Renal cortical epithelial cell (primary cell): ENCODE data around the gene PALB2. TPM values are rescaled to one million over a fixed set of nuclear protein-coding genes. Genes with fewer than 3 reads are reported as not detected.

ENCODE experiments used
- total RNA-seq: library from RNA; depleted of rRNA; stranded (reverse); fragments of >200 nt; gene quantifications from 2 replicates; pipeline ENCODE4 v1.2.3, GENCODE V29; 2014

The PALB2 gene
- total RNA-seq, 1 donor from 2014 or later, result 15.4 TPM

Other genes with a start within 250 kb of the PALB2 start
- gene COG7, start 188.1 kb downstream of the PALB2 start, total RNA-seq, result 9.9 and 24.9 TPM in 2 replicates
- gene GGA2, start 130.8 kb downstream of the PALB2 start, total RNA-seq, result 15.8 and 33.8 TPM in 2 replicates
- gene EARS2, start 84.0 kb downstream of the PALB2 start, total RNA-seq, result 37.2 and 45.3 TPM in 2 replicates
- gene UBFD1, start 83.6 kb downstream of the PALB2 start, total RNA-seq, result 107 and 193 TPM in 2 replicates
- gene NDUFAB1, start 45.0 kb downstream of the PALB2 start, total RNA-seq, result 22.2 and 43.6 TPM in 2 replicates
- gene DCTN5, start 156 bp upstream of the PALB2 start, total RNA-seq, result 64.8 and 123 TPM in 2 replicates
- 0.99 and 8.0 TPM in 2 replicates for gene PLK1, start 37.6 kb upstream of the PALB2 start, total RNA-seq
- gene ERN2, start 71.9 kb upstream of the PALB2 start, total RNA-seq, result 0.15 TPM in 1 of 2 replicates, not detected in the other
- gene CHP2, start 113.7 kb upstream of the PALB2 start, total RNA-seq, result not detected in 2 replicates
- gene PRKCB, start 194.7 kb upstream of the PALB2 start, total RNA-seq, result not detected in 2 replicates